Cardiac muscle cell (in vitro differentiated cells and primary cell): ENCODE data around the gene LPAR3. TPM values are rescaled to one million over a fixed set of nuclear protein-coding genes. Genes with fewer than 3 reads are reported as not detected.

Experiments
- DNase-seq, 2 donors: peaks; one replicate each; pipeline versions ENCODE4 v3.0.0 to v3.0.0-alpha.2; 2010 to 2017; ENCODE audit warnings: low read depth in 1 of 2, low spot score in 1 of 2
- H3K27ac ChIP-seq: fragments of 200-600 bp; sonication (generic); 2 replicates; pipeline ENCODE4 v1.5.1; 2016
- H3K27me3 ChIP-seq: fragments of 200-600 bp; sonication (generic); 2 replicates; pipeline ENCODE4 v1.6.0; 2016; ENCODE audit warnings: control low read depth
- H3K36me3 ChIP-seq: fragments of 200-600 bp; sonication (generic); 2 replicates; pipeline ENCODE4 v1.5.1; 2016; ENCODE audit warnings: control low read depth
- H3K4me1 ChIP-seq: fragments of 200-600 bp; sonication (generic); 2 replicates; pipeline ENCODE4 v1.8.1; 2017; ENCODE audit warnings: low read depth, mild to moderate bottlenecking, mixed run types
- H3K4me3 ChIP-seq: fragments of 200-600 bp; sonication (generic); 2 replicates; pipeline ENCODE4 v1.5.1; 2016; ENCODE audit warnings: mild to moderate bottlenecking
- H3K9me3 ChIP-seq: fragments of 200-600 bp; sonication (generic); 2 replicates; pipeline ENCODE4 v1.5.1; 2017; ENCODE audit warnings: low read depth, mild to moderate bottlenecking, control low read depth
- polyA plus RNA-seq: library from polyadenylated mRNA; unstranded; fragments of >200 nt; fragmentation: Nextera tagmentation; extraction: Ambion mirVana; gene quantifications from 2 replicates; pipeline ENCODE4 v1.2.1, GENCODE V29; 2016
- total RNA-seq: library from RNA; depleted of rRNA; stranded (reverse); fragments of >200 nt; gene quantifications from 2 replicates; pipeline ENCODE4 v1.2.3, GENCODE V29; 2016
- TF ChIP-seq, protein P1 (sequence below): IDR thresholded peaks from 2 replicates; pipeline ENCODE4 v1.5.1; 2012; ENCODE audit warnings: low read depth, mild to moderate bottlenecking, low read length

The LPAR3 gene
- total and polyA plus RNA-seq, 2 experiments from 2014 or later = 5.1 to 11.1 TPM

DNA sequence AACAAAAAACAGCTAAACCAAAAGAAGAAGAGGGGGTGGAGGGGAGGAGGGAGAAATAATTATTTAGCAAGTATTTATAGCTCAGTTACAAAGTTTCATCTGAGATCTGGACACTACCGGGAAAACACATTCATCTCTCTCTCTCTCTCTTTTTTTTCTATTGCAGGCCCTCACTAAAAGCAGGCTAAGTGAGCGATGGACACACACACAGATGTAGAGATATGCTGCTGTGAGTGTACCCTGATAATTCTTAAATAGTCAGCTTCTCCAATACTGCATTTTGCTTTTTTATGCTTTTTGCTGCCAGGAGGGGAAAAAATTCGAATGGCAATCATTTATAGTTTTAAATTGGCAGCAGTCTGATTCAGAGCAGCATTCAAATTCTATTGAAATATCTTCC lies 65.0 kb downstream of the LPAR3 start:
- DNase-seq = no peak
- Histone ChIP-seq H3K36me3 (no peaks in the 10 kb centered on the region), H3K4me1 (peaks cover 3% of the 10 kb centered on the region), H3K9me3 (no peaks in the 10 kb centered on the region), H3K27ac (no peak overlapping the region), H3K4me3 (no peak overlapping the region), H3K27me3 (no peaks in the 10 kb centered on the region)
- TF ChIP-seq, protein P1, sequence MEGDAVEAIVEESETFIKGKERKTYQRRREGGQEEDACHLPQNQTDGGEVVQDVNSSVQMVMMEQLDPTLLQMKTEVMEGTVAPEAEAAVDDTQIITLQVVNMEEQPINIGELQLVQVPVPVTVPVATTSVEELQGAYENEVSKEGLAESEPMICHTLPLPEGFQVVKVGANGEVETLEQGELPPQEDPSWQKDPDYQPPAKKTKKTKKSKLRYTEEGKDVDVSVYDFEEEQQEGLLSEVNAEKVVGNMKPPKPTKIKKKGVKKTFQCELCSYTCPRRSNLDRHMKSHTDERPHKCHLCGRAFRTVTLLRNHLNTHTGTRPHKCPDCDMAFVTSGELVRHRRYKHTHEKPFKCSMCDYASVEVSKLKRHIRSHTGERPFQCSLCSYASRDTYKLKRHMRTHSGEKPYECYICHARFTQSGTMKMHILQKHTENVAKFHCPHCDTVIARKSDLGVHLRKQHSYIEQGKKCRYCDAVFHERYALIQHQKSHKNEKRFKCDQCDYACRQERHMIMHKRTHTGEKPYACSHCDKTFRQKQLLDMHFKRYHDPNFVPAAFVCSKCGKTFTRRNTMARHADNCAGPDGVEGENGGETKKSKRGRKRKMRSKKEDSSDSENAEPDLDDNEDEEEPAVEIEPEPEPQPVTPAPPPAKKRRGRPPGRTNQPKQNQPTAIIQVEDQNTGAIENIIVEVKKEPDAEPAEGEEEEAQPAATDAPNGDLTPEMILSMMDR = no peak

DNA sequence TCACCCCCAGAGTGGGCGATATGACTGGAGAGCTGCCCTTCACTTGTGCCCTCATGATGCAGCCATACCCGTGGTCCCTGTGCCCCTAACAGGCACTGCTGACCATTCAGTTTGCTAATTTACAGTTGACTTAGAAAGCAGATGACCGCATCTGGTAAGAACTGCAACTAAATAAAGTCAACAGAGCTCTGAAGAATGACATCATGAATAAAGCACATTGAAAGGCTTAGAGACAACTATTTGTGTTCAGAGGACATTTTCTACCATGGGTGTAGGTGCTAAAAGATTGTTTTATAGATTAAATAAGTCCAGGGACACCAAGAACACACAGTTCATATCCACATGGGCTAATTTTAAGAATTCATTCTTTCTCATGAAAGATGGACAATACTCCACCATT lies 65.5 kb downstream of the LPAR3 start:
- H3K27ac ChIP-seq = no peak overlapping the region
- DNase-seq = no peak
- H3K4me3 ChIP-seq = no peak overlapping the region
- no peaks in the 10 kb centered on the region for H3K9me3 ChIP-seq
- TF ChIP-seq, protein P1 = no peak
- peaks cover 3% of the 10 kb centered on the region for H3K4me1 ChIP-seq
- H3K36me3 ChIP-seq = no peaks in the 10 kb centered on the region
- H3K27me3 ChIP-seq = no peaks in the 10 kb centered on the region

DNA sequence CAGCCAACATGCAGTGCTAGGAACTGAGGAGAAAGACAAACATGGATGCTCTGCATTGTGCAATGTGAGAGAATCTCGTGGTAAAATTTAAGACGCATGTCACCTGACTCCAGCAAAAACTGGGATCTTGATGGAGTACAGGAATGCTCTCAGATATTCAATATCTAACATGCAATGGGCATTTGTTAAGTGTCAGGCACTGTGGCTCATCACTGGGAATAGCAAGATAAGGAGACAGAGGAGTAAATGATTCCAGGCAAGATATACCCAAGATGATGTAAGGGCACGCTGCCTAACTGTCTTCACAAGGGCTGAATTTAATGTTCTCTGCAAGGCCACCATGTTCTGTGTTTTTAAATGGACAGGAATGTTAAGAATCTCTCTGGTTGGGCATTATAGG lies 67.8 kb downstream of the LPAR3 start:
- H3K4me1 ChIP-seq = peaks cover 9% of the 10 kb centered on the region
- H3K27ac ChIP-seq = no peak overlapping the region
- H3K9me3 ChIP-seq = no peaks in the 10 kb centered on the region
- H3K27me3 ChIP-seq = no peaks in the 10 kb centered on the region
- no peak for DNase-seq
- no peak overlapping the region for H3K4me3 ChIP-seq
- H3K36me3 ChIP-seq = no peaks in the 10 kb centered on the region
- TF ChIP-seq, protein P1 = no peak

DNA sequence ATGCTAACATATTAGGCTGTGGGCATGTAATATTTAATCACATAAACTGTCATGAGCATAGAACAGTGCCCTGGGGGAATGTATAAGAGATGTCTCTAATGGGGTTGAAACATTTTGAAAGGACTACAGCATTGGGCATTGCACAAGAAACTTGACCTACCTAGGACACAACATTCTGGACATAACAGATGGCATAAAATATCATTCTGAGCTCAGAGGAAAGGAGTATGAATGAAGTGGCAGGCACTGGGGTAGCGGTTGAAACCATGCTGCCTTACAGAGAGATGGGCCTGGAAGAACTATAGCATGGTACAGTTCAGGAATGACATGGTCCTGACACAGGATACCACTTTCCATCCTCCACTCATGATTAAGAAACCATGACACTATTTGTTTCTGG lies 69.0 kb downstream of the LPAR3 start:
- no peaks in the 10 kb centered on the region for H3K9me3 ChIP-seq
- no peaks in the 10 kb centered on the region for H3K27me3 ChIP-seq
- no peak overlapping the region for H3K4me3 ChIP-seq
- TF ChIP-seq, protein P1 = no peak
- H3K36me3 ChIP-seq = no peaks in the 10 kb centered on the region
- H3K4me1 ChIP-seq = peaks cover 9% of the 10 kb centered on the region
- no peak for DNase-seq
- H3K27ac ChIP-seq = no peak overlapping the region

DNA sequence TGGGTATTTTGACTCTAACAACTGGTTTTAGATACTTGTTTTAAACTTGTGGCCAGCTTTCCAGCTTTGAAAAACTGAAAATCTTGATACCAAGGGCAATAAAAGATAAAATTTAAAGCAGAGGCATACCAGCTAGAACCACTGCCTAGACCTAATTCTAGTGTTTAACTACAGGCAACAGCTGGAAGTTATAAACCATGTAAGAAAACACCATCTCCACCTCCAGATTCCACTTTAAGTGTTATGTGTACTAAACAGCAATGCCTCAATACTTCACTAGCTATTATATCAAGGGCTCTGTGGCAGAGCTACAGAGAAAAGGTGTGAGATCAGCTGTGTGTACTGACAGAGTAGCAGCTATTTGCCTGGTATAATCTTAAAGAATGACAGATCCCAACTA lies 69.5 kb downstream of the LPAR3 start:
- Histone ChIP-seq H3K27ac (no peak overlapping the region), H3K9me3 (no peaks in the 10 kb centered on the region), H3K4me3 (no peak overlapping the region), H3K27me3 (no peaks in the 10 kb centered on the region), H3K36me3 (no peaks in the 10 kb centered on the region), H3K4me1 (peaks cover 9% of the 10 kb centered on the region)
- TF ChIP-seq, protein P1 = no peak
- DNase-seq = no peak

DNA sequence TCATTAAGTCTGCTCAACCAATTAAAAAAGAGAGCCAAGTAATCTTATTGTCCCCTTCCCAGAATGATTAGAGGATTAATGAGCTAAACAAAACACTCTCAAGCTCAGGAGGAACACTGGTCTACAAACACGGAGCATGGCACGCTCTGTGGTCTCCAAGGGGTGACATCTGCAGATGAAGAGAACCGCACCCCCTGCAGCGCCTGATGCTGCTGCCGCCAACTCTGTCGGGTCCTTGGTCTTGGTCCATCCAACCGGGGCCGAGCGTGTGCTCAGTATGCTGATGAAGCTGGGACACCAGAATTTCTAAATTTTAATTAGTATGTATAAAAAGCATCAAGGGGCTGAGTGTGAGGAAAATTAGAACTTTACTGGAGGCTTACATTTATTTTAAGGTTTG lies 82.7 kb downstream of the LPAR3 start:
- Histone ChIP-seq H3K4me1 (no peaks in the 10 kb centered on the region), H3K4me3 (no peak overlapping the region), H3K9me3 (no peaks in the 10 kb centered on the region), H3K27me3 (no peaks in the 10 kb centered on the region), H3K27ac (no peak overlapping the region), H3K36me3 (no peaks in the 10 kb centered on the region)
- DNase-seq = no peak
- TF ChIP-seq, protein P1 = no peak
